Right atrium auricular region (tissue), 2 donors: ENCODE data around the gene LTBP2. TPM values are rescaled to one million over a fixed set of nuclear protein-coding genes. Genes with fewer than 3 reads are reported as not detected.

ENCODE experiments used
- DNase-seq: peaks from one replicate; pipeline ENCODE4 v3.0.0-alpha.2; 2019; ENCODE audit warnings: low spot score
- H3K27ac ChIP-seq, 2 donors: fragments of 200-600 bp; sonication (generic); 1 replicate in 1 of 2; 2 replicates in 1 of 2; pipeline ENCODE4 v1.5.1; 2016 to 2019
- H3K27me3 ChIP-seq, 2 donors: fragments of 200-600 bp; sonication (generic); one replicate each; pipeline versions ENCODE4 v1.5.1 to v1.6.0; 2017 to 2019
- H3K36me3 ChIP-seq: fragments of 200-600 bp; sonication (generic); one replicate; pipeline ENCODE4 v1.5.1; 2016
- H3K4me1 ChIP-seq, 2 donors: fragments of 200-600 bp; sonication (generic); one replicate each; pipeline versions ENCODE4 v1.5.1 to v1.6.0; 2017 to 2019
- H3K4me3 ChIP-seq, 2 donors: fragments of 200-600 bp; sonication (generic); 1 replicate in 1 of 2; 2 replicates in 1 of 2; pipeline ENCODE4 v1.5.1; 2017 to 2019; ENCODE audit warnings: mild to moderate bottlenecking in 1 of 2, moderate library complexity in 1 of 2
- H3K9me3 ChIP-seq, 2 donors: fragments of 200-600 bp; sonication (generic); one replicate each; pipeline ENCODE4 v1.5.1; 2019
- total RNA-seq, 2 donors: library from RNA; depleted of rRNA; stranded (reverse); fragments of >200 nt; gene quantifications; one replicate each; pipeline ENCODE4 v1.1.0, GENCODE V29; 2016
- TF ChIP-seq, protein P1 (sequence below), 2 donors: fragments of 200-600 bp; sonication (generic); IDR thresholded peaks; one replicate each; pipeline ENCODE4 v1.5.1; 2019; ENCODE audit warnings: antibody characterized with exemption in 2 of 2

LTBP2 gene
- total RNA-seq, 2 donors from 2014 or later = 32.1 to 102 TPM

GRCh38 chr14:74531006-74531405, 81.0 kb downstream of the LTBP2 start:
- no peak for DNase-seq
- Histone ChIP-seq H3K36me3 (no peaks in the 10 kb centered on the region), H3K27me3 (no peaks in the 10 kb centered on the region), H3K9me3 (no peaks in the 10 kb centered on the region), H3K4me3 (no peak overlapping the region), H3K27ac (no peak overlapping the region), H3K4me1 (no peaks in the 10 kb centered on the region)
- TF ChIP-seq, protein P1, sequence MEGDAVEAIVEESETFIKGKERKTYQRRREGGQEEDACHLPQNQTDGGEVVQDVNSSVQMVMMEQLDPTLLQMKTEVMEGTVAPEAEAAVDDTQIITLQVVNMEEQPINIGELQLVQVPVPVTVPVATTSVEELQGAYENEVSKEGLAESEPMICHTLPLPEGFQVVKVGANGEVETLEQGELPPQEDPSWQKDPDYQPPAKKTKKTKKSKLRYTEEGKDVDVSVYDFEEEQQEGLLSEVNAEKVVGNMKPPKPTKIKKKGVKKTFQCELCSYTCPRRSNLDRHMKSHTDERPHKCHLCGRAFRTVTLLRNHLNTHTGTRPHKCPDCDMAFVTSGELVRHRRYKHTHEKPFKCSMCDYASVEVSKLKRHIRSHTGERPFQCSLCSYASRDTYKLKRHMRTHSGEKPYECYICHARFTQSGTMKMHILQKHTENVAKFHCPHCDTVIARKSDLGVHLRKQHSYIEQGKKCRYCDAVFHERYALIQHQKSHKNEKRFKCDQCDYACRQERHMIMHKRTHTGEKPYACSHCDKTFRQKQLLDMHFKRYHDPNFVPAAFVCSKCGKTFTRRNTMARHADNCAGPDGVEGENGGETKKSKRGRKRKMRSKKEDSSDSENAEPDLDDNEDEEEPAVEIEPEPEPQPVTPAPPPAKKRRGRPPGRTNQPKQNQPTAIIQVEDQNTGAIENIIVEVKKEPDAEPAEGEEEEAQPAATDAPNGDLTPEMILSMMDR (IDR thresholded peaks at IDR 0.05) = no peak

GRCh38 chr14:74528886-74529285, 83.2 kb downstream of the LTBP2 start:
- H3K4me3 ChIP-seq = no peak overlapping the region
- H3K27ac ChIP-seq = no peak overlapping the region
- no peak for DNase-seq
- TF ChIP-seq, protein P1 (IDR thresholded peaks at IDR 0.05) = no peak
- no peaks in the 10 kb centered on the region for H3K4me1 ChIP-seq
- no peaks in the 10 kb centered on the region for H3K36me3 ChIP-seq
- H3K9me3 ChIP-seq = no peaks in the 10 kb centered on the region
- H3K27me3 ChIP-seq = no peaks in the 10 kb centered on the region

DNA sequence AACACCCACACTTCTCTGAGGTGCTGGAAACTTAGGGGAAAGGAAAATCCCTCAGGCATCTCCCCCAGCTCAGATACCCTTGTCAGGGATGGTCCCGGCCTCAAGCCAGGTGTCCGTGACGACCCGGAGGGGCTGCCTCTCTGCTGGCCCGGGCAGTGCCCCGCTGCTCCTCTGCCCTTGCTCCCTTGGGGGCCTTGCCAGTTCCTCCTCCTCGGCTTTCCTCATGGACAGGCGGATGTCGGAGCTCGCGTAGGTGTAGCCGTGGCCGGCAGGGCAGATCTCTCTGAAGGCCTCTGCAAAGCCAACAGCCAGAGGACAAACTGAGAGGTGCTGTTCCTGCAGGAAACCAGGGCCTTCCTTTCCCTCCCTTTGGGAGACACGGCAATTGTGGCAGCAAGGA, 83.6 kb downstream of the LTBP2 start:
- Histone ChIP-seq H3K9me3 (no peaks in the 10 kb centered on the region), H3K27me3 (no peaks in the 10 kb centered on the region), H3K4me3 (no peak overlapping the region), H3K36me3 (no peaks in the 10 kb centered on the region), H3K4me1 (no peaks in the 10 kb centered on the region), H3K27ac (no peak overlapping the region)
- no peak for DNase-seq
- TF ChIP-seq, protein P1 (IDR thresholded peaks at IDR 0.05) = no peak

- no peaks in the 10 kb centered on the region for H3K4me1 ChIP-seq
- no peak overlapping the region for H3K4me3 ChIP-seq
- H3K36me3 ChIP-seq = no peaks in the 10 kb centered on the region
- no peaks in the 10 kb centered on the region for H3K9me3 ChIP-seq
- no peaks in the 10 kb centered on the region for H3K27me3 ChIP-seq
- no peak overlapping the region for H3K27ac ChIP-seq
- TF ChIP-seq, protein P1 (IDR thresholded peaks at IDR 0.05) = no peak
- no peak for DNase-seq
Observed at GRCh38 chr14:74527736-74528280, 84.2 kb downstream of the LTBP2 start.

DNA sequence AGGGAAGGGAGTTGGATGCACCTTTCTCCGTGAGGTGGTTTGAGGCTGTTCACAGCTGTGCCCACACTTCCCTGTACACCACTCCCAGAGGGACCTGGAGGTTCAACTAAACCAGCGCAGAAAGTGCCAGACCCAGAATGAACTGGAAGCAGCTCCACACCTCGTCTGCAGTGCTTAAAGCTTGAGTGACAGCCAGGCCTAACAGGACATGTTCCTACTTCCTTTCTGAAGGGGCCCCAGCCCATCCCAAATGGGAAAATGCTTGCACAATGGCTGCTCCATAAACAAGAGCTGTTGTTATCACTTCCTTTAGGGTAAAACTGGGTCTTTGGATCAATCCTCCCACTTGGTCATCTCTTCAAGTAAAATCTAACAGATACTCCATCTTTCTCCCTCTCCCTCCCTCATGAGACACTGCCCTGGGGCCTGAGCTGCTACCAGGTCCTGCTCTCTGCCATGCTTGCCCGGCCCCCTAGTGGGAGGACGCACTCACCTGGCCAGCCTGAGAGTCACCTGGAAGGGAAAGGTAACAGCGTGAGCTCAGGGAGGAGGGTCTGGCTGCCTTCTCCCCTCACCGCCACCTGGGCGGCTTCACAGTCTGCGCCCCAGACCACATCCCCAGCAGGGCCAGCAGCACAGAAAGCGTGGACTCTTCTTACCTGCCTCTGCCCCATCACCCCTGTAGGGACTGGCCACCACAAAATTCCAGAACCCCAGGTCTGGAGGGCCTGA, 85.0 kb downstream of the LTBP2 start:
- H3K9me3 ChIP-seq = no peaks in the 10 kb centered on the region
- no peaks in the 10 kb centered on the region for H3K27me3 ChIP-seq
- H3K4me3 ChIP-seq = no peak overlapping the region
- no peaks in the 10 kb centered on the region for H3K4me1 ChIP-seq
- DNase-seq = no peak
- no peak overlapping the region for H3K27ac ChIP-seq
- TF ChIP-seq, protein P1 (IDR thresholded peaks at IDR 0.05) = no peak
- H3K36me3 ChIP-seq = no peaks in the 10 kb centered on the region
